ENCODE results near the gene HIVEP2.

Gene HIVEP2

DNA sequence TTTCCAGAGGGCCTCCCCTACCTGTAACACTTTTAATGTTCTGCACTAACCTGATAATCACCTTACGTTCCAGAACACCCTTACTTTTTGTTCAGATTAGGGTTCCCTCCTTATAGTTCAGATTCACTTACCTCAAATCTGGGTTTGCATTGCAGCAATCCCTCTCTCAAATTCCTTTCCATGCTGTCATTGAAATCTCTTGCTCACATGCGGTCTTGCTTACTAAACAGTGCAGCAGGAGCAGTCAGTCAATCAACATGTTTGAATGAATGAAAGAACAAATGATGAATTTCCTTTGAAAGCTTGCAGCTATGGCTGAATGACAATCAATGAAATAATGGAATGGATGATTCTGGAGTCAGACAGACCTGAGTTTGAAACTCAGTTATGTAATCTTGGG is 200.1 kb downstream of the HIVEP2 start:
- Histone ChIP-seq H3K9ac (no peak overlapping the region), H3K4me2 (ENCODE audit: low read length) (no peak overlapping the region), H2AFZ (no peak overlapping the region), H3K4me3 (ENCODE audit: low read depth, low read length) (no peak overlapping the region), H3K27ac (no peak overlapping the region), H3K36me3 (ENCODE audit: control insufficient read depth, insufficient read depth, low read length) (no peaks in the 10 kb centered on the region), H3K4me1 (no peaks in the 10 kb centered on the region), H3K79me2 (no peaks in the 10 kb centered on the region), H3K27me3 (ENCODE audit: control insufficient read depth, insufficient read depth, low read length) (no peaks in the 10 kb centered on the region), H3K9me3 (ENCODE audit: control insufficient read depth, low read length) (no peaks in the 10 kb centered on the region)
- TF ChIP-seq, protein P1, sequence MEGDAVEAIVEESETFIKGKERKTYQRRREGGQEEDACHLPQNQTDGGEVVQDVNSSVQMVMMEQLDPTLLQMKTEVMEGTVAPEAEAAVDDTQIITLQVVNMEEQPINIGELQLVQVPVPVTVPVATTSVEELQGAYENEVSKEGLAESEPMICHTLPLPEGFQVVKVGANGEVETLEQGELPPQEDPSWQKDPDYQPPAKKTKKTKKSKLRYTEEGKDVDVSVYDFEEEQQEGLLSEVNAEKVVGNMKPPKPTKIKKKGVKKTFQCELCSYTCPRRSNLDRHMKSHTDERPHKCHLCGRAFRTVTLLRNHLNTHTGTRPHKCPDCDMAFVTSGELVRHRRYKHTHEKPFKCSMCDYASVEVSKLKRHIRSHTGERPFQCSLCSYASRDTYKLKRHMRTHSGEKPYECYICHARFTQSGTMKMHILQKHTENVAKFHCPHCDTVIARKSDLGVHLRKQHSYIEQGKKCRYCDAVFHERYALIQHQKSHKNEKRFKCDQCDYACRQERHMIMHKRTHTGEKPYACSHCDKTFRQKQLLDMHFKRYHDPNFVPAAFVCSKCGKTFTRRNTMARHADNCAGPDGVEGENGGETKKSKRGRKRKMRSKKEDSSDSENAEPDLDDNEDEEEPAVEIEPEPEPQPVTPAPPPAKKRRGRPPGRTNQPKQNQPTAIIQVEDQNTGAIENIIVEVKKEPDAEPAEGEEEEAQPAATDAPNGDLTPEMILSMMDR (IDR thresholded peaks at IDR 0.05) = no peak

DNA sequence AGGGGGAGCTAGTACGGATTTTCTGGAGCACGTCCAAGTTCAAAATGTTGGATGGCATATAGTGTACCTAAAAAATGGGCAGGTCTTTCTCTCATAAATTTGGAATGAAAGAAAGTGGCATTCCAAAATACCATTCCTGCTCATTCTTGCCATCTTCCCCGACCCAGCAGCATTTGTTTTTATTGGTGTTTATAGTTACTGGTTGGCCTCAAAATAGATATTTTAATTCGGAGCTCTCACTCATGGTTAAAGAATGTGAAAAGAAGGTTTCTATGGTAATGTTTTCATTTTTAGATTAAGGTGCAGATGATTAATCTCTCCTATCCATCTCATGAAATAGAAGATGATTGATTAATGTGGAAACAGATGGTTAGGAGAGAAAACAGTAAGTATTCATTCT is 204.5 kb downstream of the HIVEP2 start:
- H2AFZ ChIP-seq = no peak overlapping the region
- no peak overlapping the region for H3K27ac ChIP-seq
- no peaks in the 10 kb centered on the region for H3K9me3 ChIP-seq (ENCODE audit: control insufficient read depth, low read length)
- TF ChIP-seq, protein P1 (IDR thresholded peaks at IDR 0.05) = no peak
- H3K4me1 ChIP-seq = no peaks in the 10 kb centered on the region
- no peak overlapping the region for H3K4me3 ChIP-seq (ENCODE audit: low read depth, low read length)
- H3K36me3 ChIP-seq (ENCODE audit: control insufficient read depth, insufficient read depth, low read length) = no peaks in the 10 kb centered on the region
- no peak overlapping the region for H3K4me2 ChIP-seq (ENCODE audit: low read length)
- no peak overlapping the region for H3K9ac ChIP-seq
- no peaks in the 10 kb centered on the region for H3K79me2 ChIP-seq
- H3K27me3 ChIP-seq (ENCODE audit: control insufficient read depth, insufficient read depth, low read length) = no peaks in the 10 kb centered on the region

DNA sequence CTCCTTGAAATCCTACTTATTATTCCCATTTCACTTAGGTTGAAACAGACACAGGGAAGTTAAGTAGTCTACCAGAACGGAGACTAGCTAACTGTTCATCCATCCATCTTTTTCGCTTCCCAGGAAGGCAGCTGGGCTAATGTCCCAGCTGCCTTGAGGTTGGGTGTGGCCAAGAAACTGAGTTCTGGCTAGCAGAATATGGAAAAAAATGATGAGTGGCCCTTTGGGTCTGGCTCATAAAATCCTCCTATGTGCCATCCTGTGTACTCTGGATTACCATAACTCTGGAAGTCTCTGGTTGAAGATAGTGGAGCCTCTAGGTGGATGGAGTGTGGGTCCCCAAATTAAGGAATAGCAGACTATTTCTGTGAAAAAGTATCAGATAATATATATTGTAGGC is 206.2 kb downstream of the HIVEP2 start:
- Histone ChIP-seq H3K27me3 (ENCODE audit: control insufficient read depth, insufficient read depth, low read length) (no peaks in the 10 kb centered on the region), H3K4me3 (ENCODE audit: low read depth, low read length) (no peak overlapping the region), H3K79me2 (no peaks in the 10 kb centered on the region), H3K4me1 (no peaks in the 10 kb centered on the region), H3K36me3 (ENCODE audit: control insufficient read depth, insufficient read depth, low read length) (no peaks in the 10 kb centered on the region), H2AFZ (no peak overlapping the region), H3K4me2 (ENCODE audit: low read length) (no peak overlapping the region), H3K27ac (no peak overlapping the region), H3K9ac (no peak overlapping the region), H3K9me3 (ENCODE audit: control insufficient read depth, low read length) (no peaks in the 10 kb centered on the region)
- TF ChIP-seq, protein P1 (IDR thresholded peaks at IDR 0.05) = no peak

DNA sequence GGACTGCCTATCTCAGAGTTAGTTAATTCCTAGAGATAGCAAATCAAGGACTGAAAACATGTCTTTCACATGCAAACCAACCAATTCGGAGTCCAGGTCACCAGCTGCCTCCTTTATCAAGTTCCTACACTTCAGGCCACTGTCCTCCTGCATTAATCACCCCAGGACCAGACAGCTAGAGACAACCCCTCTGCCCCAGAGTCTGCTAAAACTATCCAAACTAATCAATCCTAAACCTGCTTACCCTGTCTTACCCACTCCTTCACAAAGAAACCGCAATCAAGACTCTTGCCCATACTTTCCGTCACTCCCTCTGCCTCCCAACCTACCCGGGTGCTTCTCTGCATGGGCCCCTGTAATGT is 207.0 kb downstream of the HIVEP2 start:
- H3K9me3 ChIP-seq (ENCODE audit: control insufficient read depth, low read length) = no peaks in the 10 kb centered on the region
- no peaks in the 10 kb centered on the region for H3K4me1 ChIP-seq
- no peak overlapping the region for H2AFZ ChIP-seq
- no peak overlapping the region for H3K27ac ChIP-seq
- H3K79me2 ChIP-seq = no peaks in the 10 kb centered on the region
- no peaks in the 10 kb centered on the region for H3K36me3 ChIP-seq (ENCODE audit: control insufficient read depth, insufficient read depth, low read length)
- H3K4me3 ChIP-seq (ENCODE audit: low read depth, low read length) = no peak overlapping the region
- TF ChIP-seq, protein P1 (IDR thresholded peaks at IDR 0.05) = no peak
- H3K9ac ChIP-seq = no peak overlapping the region
- no peak overlapping the region for H3K4me2 ChIP-seq (ENCODE audit: low read length)
- H3K27me3 ChIP-seq (ENCODE audit: control insufficient read depth, insufficient read depth, low read length) = no peaks in the 10 kb centered on the region

DNA sequence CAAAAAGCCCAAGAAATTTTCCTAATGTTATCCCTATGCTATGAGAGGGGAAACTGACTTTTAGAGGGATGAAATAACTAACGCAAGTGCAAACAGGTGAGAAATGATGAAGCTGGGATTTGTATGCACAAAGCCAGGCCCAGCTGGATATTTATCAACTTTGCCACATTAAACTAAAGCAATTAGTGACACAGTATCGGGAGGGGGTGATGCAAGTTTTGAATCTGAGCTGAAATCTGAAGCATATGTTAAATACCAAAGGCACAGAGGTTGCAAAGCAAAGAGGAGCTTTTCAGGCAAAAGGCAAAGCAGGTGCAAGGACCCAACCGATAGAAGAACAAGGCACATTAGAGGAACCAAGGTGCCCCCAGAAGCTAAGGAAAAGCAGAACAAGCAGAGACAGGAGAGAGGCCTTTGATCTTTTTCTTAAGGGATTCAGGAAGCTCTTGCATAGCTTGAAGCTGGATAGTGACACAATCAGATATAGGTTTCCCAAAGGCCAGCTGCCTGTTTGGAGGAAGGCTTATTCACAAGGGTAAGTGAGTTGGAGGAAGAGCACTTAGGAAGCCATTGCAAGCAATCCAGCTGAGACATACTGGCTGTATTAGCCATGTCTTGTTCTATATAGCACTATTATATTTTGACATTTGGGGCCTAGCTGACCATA is 207.5 kb downstream of the HIVEP2 start:
- H3K79me2 ChIP-seq = no peaks in the 10 kb centered on the region
- no peaks in the 10 kb centered on the region for H3K9me3 ChIP-seq (ENCODE audit: control insufficient read depth, low read length)
- TF ChIP-seq, protein P1 (IDR thresholded peaks at IDR 0.05) = no peak
- no peaks in the 10 kb centered on the region for H3K36me3 ChIP-seq (ENCODE audit: control insufficient read depth, insufficient read depth, low read length)
- H3K4me2 ChIP-seq (ENCODE audit: low read length) = no peak overlapping the region
- H3K27ac ChIP-seq = no peak overlapping the region
- H3K27me3 ChIP-seq (ENCODE audit: control insufficient read depth, insufficient read depth, low read length) = no peaks in the 10 kb centered on the region
- H3K4me1 ChIP-seq = no peaks in the 10 kb centered on the region
- no peak overlapping the region for H2AFZ ChIP-seq
- H3K4me3 ChIP-seq (ENCODE audit: low read depth, low read length) = no peak overlapping the region
- no peak overlapping the region for H3K9ac ChIP-seq

Data from parathyroid adenoma (tissue), 2 donors.